Measurements from ENCODE around the gene RPL39L. TPM values are rescaled to one million over a fixed set of nuclear protein-coding genes. Genes with fewer than 3 reads are reported as not detected.
"Not testable (repeated sequence)": the region's sequence is repeated elsewhere in the genome, so short reads cannot be mapped to it uniquely, and the experiment has no call there.

RPL39L gene
- total and polyA plus RNA-seq, 3 donors from 2014 or later: 93.0 to 421 (median 101) TPM

- intact Hi-C loops (cut with DNase I; ENCODE audit: low total_unique reads): no loop called here
- WGBS, 2 donors: 76 to 84% methylated on average over 3 of the region's 3 CpGs
- DNase-seq: no peak
- H3K9me3 ChIP-seq: no peaks in the 10 kb centered on the region
- no peaks in the 10 kb centered on the region for H3K27me3 ChIP-seq
- no peaks in the 10 kb centered on the region for H3K4me1 ChIP-seq
- no peak for TF ChIP-seq CTCF (IDR thresholded peaks at IDR 0.05)
- TF ChIP-seq POLR2A (IDR thresholded peaks at IDR 0.05): no peak
- H3K27ac ChIP-seq: no peak overlapping the region
- no peaks in the 10 kb centered on the region for H3K36me3 ChIP-seq (ENCODE audit: low read depth, missing control alignments)
- H3K4me3 ChIP-seq: no peak overlapping the region
Measured at GRCh38 chr3:187146389-187146788, 7.1 kb upstream of the RPL39L start.

GRCh38 chr3:187145149-187145895, 6.0 kb upstream of the RPL39L start:
- no peak for DNase-seq
- 90 to 91% methylated on average over 2 to 3 of the region's 3 CpGs for WGBS, 2 donors
- TF ChIP-seq CTCF (IDR thresholded peaks at IDR 0.05) (no peak), POLR2A (IDR thresholded peaks at IDR 0.05) (no peak)
- intact Hi-C loops (cut with DNase I; ENCODE audit: low total_unique reads): no loop called here
- Histone ChIP-seq H3K36me3 (ENCODE audit: low read depth, missing control alignments) (no peaks in the 10 kb centered on the region), H3K4me3 (no peak overlapping the region), H3K27me3 (no peaks in the 10 kb centered on the region), H3K9me3 (no peaks in the 10 kb centered on the region), H3K4me1 (no peaks in the 10 kb centered on the region), H3K27ac (no peak overlapping the region)

- peak overlapping the region; percentile 51 to 68 for H3K4me3 ChIP-seq
- TF ChIP-seq CTCF (IDR thresholded peaks at IDR 0.05): peak in 1 of 3 experiments; percentile 7
- TF ChIP-seq POLR2A (IDR thresholded peaks at IDR 0.05): no peak
- DNase-seq: no peak
- no peaks in the 10 kb centered on the region for H3K4me1 ChIP-seq
- H3K36me3 ChIP-seq (ENCODE audit: low read depth, missing control alignments): no peaks in the 10 kb centered on the region
- no peaks in the 10 kb centered on the region for H3K27me3 ChIP-seq
- intact Hi-C loops (cut with DNase I; ENCODE audit: low total_unique reads): no loop called here
- WGBS, 2 donors: 19 to 21% methylated on average over 3 of the region's 3 CpGs
- H3K27ac ChIP-seq: peak overlapping the region in 1 of 2 donors; percentile 65
- H3K9me3 ChIP-seq: no peaks in the 10 kb centered on the region
Measured at GRCh38 chr3:187139895-187140253, 578 bp upstream of the RPL39L start.

- no peak for DNase-seq
- Histone ChIP-seq H3K27me3 (no peaks in the 10 kb centered on the region), H3K9me3 (no peaks in the 10 kb centered on the region), H3K27ac (no peak overlapping the region), H3K4me3 (no peak overlapping the region), H3K36me3 (ENCODE audit: low read depth, missing control alignments) (no peaks in the 10 kb centered on the region), H3K4me1 (no peaks in the 10 kb centered on the region)
- intact Hi-C loops (cut with DNase I; ENCODE audit: low total_unique reads): no loop called here
- 89 to 97% methylated on average over 4 of the region's 4 CpGs for WGBS, 2 donors
- TF ChIP-seq POLR2A (IDR thresholded peaks at IDR 0.05) (no peak), CTCF (IDR thresholded peaks at IDR 0.05) (no peak)
Measured at GRCh38 chr3:187136936-187137335, 2.4 kb downstream of the RPL39L start.

- TF ChIP-seq CTCF (IDR thresholded peaks at IDR 0.05) (no peak), POLR2A (IDR thresholded peaks at IDR 0.05) (no peak)
- H3K27me3 ChIP-seq: no peaks in the 10 kb centered on the region
- 98 to 100% methylated on average over 1 of the region's 1 CpG for WGBS, 2 donors
- no peak overlapping the region for H3K27ac ChIP-seq
- H3K4me1 ChIP-seq: no peaks in the 10 kb centered on the region
- no peak overlapping the region for H3K4me3 ChIP-seq
- intact Hi-C loops (cut with DNase I; ENCODE audit: low total_unique reads): no loop called here
- no peaks in the 10 kb centered on the region for H3K9me3 ChIP-seq
- no peak for DNase-seq
- H3K36me3 ChIP-seq (ENCODE audit: low read depth, missing control alignments): no peaks in the 10 kb centered on the region
Measured at GRCh38 chr3:187136337-187136736, 3.0 kb downstream of the RPL39L start.

GRCh38 chr3:187135172-187135690, 4.1 kb downstream of the RPL39L start:
- H3K27me3 ChIP-seq; H3K36me3 ChIP-seq (ENCODE audit: low read depth, missing control alignments); intact Hi-C loops (cut with DNase I; ENCODE audit: low total_unique reads); DNase-seq; H3K4me1 ChIP-seq; H3K27ac ChIP-seq; H3K4me3 ChIP-seq; H3K9me3 ChIP-seq: not testable (repeated sequence)
- WGBS, 2 donors: 93 to 95% methylated on average over 11 of the region's 11 CpGs

GRCh38 chr3:187133181-187133580, 6.1 kb downstream of the RPL39L start:
- H3K4me1 ChIP-seq; H3K4me3 ChIP-seq; H3K27ac ChIP-seq; intact Hi-C loops (cut with DNase I; ENCODE audit: low total_unique reads); H3K27me3 ChIP-seq; H3K36me3 ChIP-seq (ENCODE audit: low read depth, missing control alignments); DNase-seq; H3K9me3 ChIP-seq: not testable (repeated sequence)
- WGBS, 2 donors: 84 to 87% methylated on average over 2 of the region's 2 CpGs

Data from testis (tissue), 3 donors.